WTC11 (cell line): ENCODE data around the gene ILKAP.

ENCODE experiments used
- ARID4B ChIP-seq: sonication (generic); formaldehyde crosslinking; IDR thresholded peaks from 2 replicates; pipeline ENCODE4 v1.8.0; 2023; ENCODE audit warnings: missing genetic modification reagents, mild to moderate bottlenecking, borderline replicate concordance
- ATF3 ChIP-seq: sonication (generic); formaldehyde crosslinking; conservative IDR thresholded peaks from 2 replicates; pipeline ENCODE4 v1.8.1; 2022; ENCODE audit warnings: mild to moderate bottlenecking, missing genetic modification reagents
- CREM ChIP-seq: sonication (generic); formaldehyde crosslinking; IDR thresholded peaks from 2 replicates; pipeline ENCODE4 v1.8.1; 2022; ENCODE audit warnings: mild to moderate bottlenecking, missing genetic modification reagents, moderate library complexity
- CTCF ChIP-seq: fragments of 200-600 bp; IDR thresholded peaks from 2 replicates; pipeline ENCODE4 v1.8.0; 2022; ENCODE audit warnings: antibody characterized with exemption
- E2F5 ChIP-seq: sonication (generic); formaldehyde crosslinking; IDR thresholded peaks from 2 replicates; pipeline ENCODE4 v1.8.1; 2022; ENCODE audit warnings: mild to moderate bottlenecking, moderate library complexity, missing genetic modification reagents
- FOXP1 ChIP-seq: sonication (generic); formaldehyde crosslinking; IDR thresholded peaks from 2 replicates; pipeline ENCODE4 v1.8.0; 2022; ENCODE audit warnings: missing genetic modification reagents, mild to moderate bottlenecking, moderate library complexity, borderline replicate concordance
- HMGXB4 ChIP-seq: sonication (generic); formaldehyde crosslinking; IDR thresholded peaks from 2 replicates; pipeline ENCODE4 v1.8.1; 2023; ENCODE audit warnings: mild to moderate bottlenecking, moderate library complexity, missing genetic modification reagents
- IRF1 ChIP-seq: sonication (generic); formaldehyde crosslinking; IDR thresholded peaks from 2 replicates; pipeline ENCODE4 v1.8.0; 2023; ENCODE audit warnings: missing genetic modification reagents
- JUN ChIP-seq: sonication (generic); formaldehyde crosslinking; IDR thresholded peaks from 2 replicates; pipeline ENCODE4 v1.8.0; 2023; ENCODE audit warnings: mild to moderate bottlenecking, missing genetic modification reagents
- PREB ChIP-seq: sonication (generic); formaldehyde crosslinking; IDR thresholded peaks from 2 replicates; pipeline ENCODE4 v1.8.1; 2022; ENCODE audit warnings: mild to moderate bottlenecking, missing genetic modification reagents, moderate library complexity, borderline replicate concordance
- ZNF281 ChIP-seq: sonication (generic); formaldehyde crosslinking; IDR thresholded peaks from 2 replicates; pipeline ENCODE4 v1.8.0; 2023; ENCODE audit warnings: mild to moderate bottlenecking, missing genetic modification reagents

- TF ChIP-seq CTCF (no peak), CREM (CRISPR knock-in tag) (no peak), FOXP1 (CRISPR knock-in tag) (no peak), ATF3 (no peak), PREB (CRISPR knock-in tag) (no peak), JUN (CRISPR knock-in tag) (no peak), ARID4B (CRISPR knock-in tag) (no peak), ZNF281 (CRISPR knock-in tag) (no peak), HMGXB4 (CRISPR knock-in tag) (no peak), E2F5 (CRISPR knock-in tag) (no peak), IRF1 (CRISPR knock-in tag) (no peak)
These were observed 35.1 kb downstream of the ILKAP start for GRCh38 chr2:238168196-238169047.
